OCI-LY3 (cell line): ENCODE results near the gene CACNA1E.

ENCODE experiments used
- EZH2phosphoT487 ChIP-seq: fragments of 200-600 bp; shearing (Covaris generic); IDR thresholded peaks from 2 replicates; pipeline ENCODE4 v1.6.1; 2018; ENCODE audit warnings: antibody characterized with exemption, mixed run types, low read depth
- TF ChIP-seq, protein P1 (sequence below): fragments of 200-600, 300-600 bp; sonication (generic); IDR thresholded peaks from 2 replicates; pipeline ENCODE4 v1.5.1; 2014; ENCODE audit warnings: antibody characterized with exemption, low read length, low read depth

DNA sequence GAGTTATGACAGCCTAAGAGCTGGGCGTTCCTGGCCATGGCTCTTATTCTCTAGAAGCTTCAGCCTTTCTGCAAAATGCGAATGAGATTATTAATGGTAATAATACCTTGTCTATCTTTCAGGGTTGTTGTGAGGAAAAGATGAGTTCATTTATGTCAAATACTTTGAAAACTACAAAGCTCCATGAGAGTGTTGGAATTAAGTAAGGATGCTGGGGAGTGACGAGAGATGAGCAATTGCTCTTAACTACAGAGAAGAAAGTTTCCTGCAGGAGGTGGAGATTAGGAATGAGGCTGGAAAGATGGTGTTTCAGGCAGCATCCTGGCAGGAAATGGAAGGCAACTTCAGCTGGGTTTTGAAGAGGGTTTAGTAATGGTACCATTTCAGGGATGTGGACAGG, 124.2 kb downstream of the CACNA1E start:
- TF ChIP-seq, protein P1, sequence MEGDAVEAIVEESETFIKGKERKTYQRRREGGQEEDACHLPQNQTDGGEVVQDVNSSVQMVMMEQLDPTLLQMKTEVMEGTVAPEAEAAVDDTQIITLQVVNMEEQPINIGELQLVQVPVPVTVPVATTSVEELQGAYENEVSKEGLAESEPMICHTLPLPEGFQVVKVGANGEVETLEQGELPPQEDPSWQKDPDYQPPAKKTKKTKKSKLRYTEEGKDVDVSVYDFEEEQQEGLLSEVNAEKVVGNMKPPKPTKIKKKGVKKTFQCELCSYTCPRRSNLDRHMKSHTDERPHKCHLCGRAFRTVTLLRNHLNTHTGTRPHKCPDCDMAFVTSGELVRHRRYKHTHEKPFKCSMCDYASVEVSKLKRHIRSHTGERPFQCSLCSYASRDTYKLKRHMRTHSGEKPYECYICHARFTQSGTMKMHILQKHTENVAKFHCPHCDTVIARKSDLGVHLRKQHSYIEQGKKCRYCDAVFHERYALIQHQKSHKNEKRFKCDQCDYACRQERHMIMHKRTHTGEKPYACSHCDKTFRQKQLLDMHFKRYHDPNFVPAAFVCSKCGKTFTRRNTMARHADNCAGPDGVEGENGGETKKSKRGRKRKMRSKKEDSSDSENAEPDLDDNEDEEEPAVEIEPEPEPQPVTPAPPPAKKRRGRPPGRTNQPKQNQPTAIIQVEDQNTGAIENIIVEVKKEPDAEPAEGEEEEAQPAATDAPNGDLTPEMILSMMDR, result no peak
- TF ChIP-seq EZH2phosphoT487, result no peak
